Neural cell (in vitro differentiated cells): ENCODE data around the gene KDM2A. TPM values are rescaled to one million over a fixed set of nuclear protein-coding genes. Genes with fewer than 3 reads are reported as not detected.
"Not testable (repeated sequence)": the region's sequence is repeated elsewhere in the genome, so short reads cannot be mapped to it uniquely, and the experiment has no call there.

Source experiments
- H2AFZ ChIP-seq: fragments of 200-600, 300-800 bp; sonication (generic), shearing (Covaris generic); 2 replicates; pipeline ENCODE4 v1.6.0; 2014; ENCODE audit warnings: low read depth, mild to moderate bottlenecking, antibody characterized with exemption, low read length, moderate library complexity
- H3F3A ChIP-seq: fragments of 200-600 bp; shearing (Covaris generic); 2 replicates; pipeline ENCODE4 v1.6.1; 2016; ENCODE audit warnings: mild to moderate bottlenecking, moderate library complexity, mixed read lengths, antibody characterized with exemption, low read length; ENCODE audit not compliant: insufficient read depth, poor library complexity, severe bottlenecking
- H3K27ac ChIP-seq: fragments of 200-600, 300-800 bp; sonication (generic), shearing (Covaris generic); 2 replicates; pipeline ENCODE4 v1.5.1; 2014; ENCODE audit warnings: mild to moderate bottlenecking, low read length, moderate library complexity
- H3K27me3 ChIP-seq: fragments of 300-800, 200-600 bp; sonication (generic), shearing (Covaris generic); 2 replicates; pipeline ENCODE4 v1.6.0; 2014; ENCODE audit warnings: mild to moderate bottlenecking, low read depth, low read length, moderate library complexity; ENCODE audit not compliant: insufficient read depth
- H3K36me3 ChIP-seq: fragments of 300-800, 200-600 bp; sonication (generic), shearing (Covaris generic); 2 replicates; pipeline ENCODE4 v1.5.1; 2014; ENCODE audit warnings: mild to moderate bottlenecking, antibody characterized with exemption, low read length, moderate library complexity; ENCODE audit not compliant: insufficient read depth
- H3K4me2 ChIP-seq: fragments of 300-800, 200-600 bp; sonication (generic), shearing (Covaris generic); 2 replicates; pipeline ENCODE4 v1.6.0; 2014; ENCODE audit warnings: mild to moderate bottlenecking, low read length
- H3K4me3 ChIP-seq: fragments of 300-800, 200-600 bp; sonication (generic), shearing (Covaris generic); 2 replicates; pipeline ENCODE4 v1.5.1; 2014; ENCODE audit warnings: mild to moderate bottlenecking, low read length, moderate library complexity
- H3K79me2 ChIP-seq: fragments of 200-600 bp; shearing (Covaris generic); replicated peaks from 2 replicates; pipeline ENCODE4 v1.6.0; 2014; ENCODE audit warnings: mild to moderate bottlenecking, low read length, moderate library complexity; ENCODE audit not compliant: insufficient read depth
- H3K9ac ChIP-seq: fragments of 300-800, 200-600 bp; sonication (generic), shearing (Covaris generic); 2 replicates; pipeline ENCODE4 v1.6.1; 2016; ENCODE audit warnings: mild to moderate bottlenecking, low read length, mixed read lengths
- H3K9me2 ChIP-seq: fragments of 200-600 bp; shearing (Covaris generic); 2 replicates; pipeline ENCODE4 v1.6.1; 2016; ENCODE audit warnings: mild to moderate bottlenecking, low read length, mixed read lengths; ENCODE audit not compliant: insufficient read depth
- H3K9me3 ChIP-seq: fragments of 200-600, 300-800 bp; sonication (generic), shearing (Covaris generic); 2 replicates; pipeline ENCODE4 v1.6.1; 2016; ENCODE audit warnings: mild to moderate bottlenecking, mixed run types, low read length, moderate library complexity, mixed read lengths
- H4K20me1 ChIP-seq: fragments of 200-600 bp; shearing (Covaris generic); 2 replicates; pipeline ENCODE4 v1.6.1; 2016; ENCODE audit warnings: mild to moderate bottlenecking, mixed run types; ENCODE audit not compliant: insufficient read depth
- CTCF ChIP-seq: fragments of 450-650 bp; IDR thresholded peaks from 2 replicates; pipeline ENCODE4 v1.5.1; 2014; ENCODE audit warnings: antibody characterized with exemption, mild to moderate bottlenecking, moderate library complexity; ENCODE audit not compliant: poor library complexity, severe bottlenecking
- EP300 ChIP-seq: fragments of 450-650 bp; conservative IDR thresholded peaks from 2 replicates; pipeline ENCODE4 v1.6.1; 2014; ENCODE audit warnings: antibody characterized with exemption, mild to moderate bottlenecking, moderate library complexity; ENCODE audit not compliant: poor library complexity, severe bottlenecking
- MXI1 ChIP-seq: fragments of 450-650 bp; conservative IDR thresholded peaks from 2 replicates; pipeline ENCODE4 v1.6.1; 2014; ENCODE audit warnings: antibody characterized with exemption, mild to moderate bottlenecking; ENCODE audit not compliant: poor library complexity, severe bottlenecking
- POLR2AphosphoS5 ChIP-seq: IDR thresholded peaks from 2 replicates; pipeline ENCODE4 v1.6.1; 2012
- REST ChIP-seq: IDR thresholded peaks from 2 replicates; pipeline ENCODE4 v1.6.1; 2012; ENCODE audit warnings: borderline replicate concordance
- SMC3 ChIP-seq: fragments of 450-650 bp; conservative IDR thresholded peaks from 2 replicates; pipeline ENCODE4 v1.6.1; 2014; ENCODE audit warnings: antibody characterized with exemption, mild to moderate bottlenecking, moderate library complexity; ENCODE audit not compliant: poor library complexity
- TAF1 ChIP-seq: IDR thresholded peaks from 2 replicates; pipeline ENCODE4 v1.6.1; 2012; ENCODE audit warnings: low read depth
- polyA plus RNA-seq: library from polyadenylated mRNA; depleted of rRNA; stranded (reverse); fragments of >200 nt; gene quantifications from 2 replicates; pipeline ENCODE4 v1.2.3, GENCODE V29; 2014

The KDM2A gene
- polyA plus RNA-seq, 1 donor from 2014 or later = 12.4 TPM

- no peak overlapping the region for H3K4me2 ChIP-seq
- H3K9me3 ChIP-seq = no peaks in the 10 kb centered on the region
- no peak overlapping the region for H3K4me3 ChIP-seq
- peaks cover 46% of the 10 kb centered on the region for H3K79me2 ChIP-seq
- no peaks in the 10 kb centered on the region for H3K27me3 ChIP-seq
- no peaks in the 10 kb centered on the region for H3K36me3 ChIP-seq
- H3K9ac ChIP-seq = no peak overlapping the region
- no peaks in the 10 kb centered on the region for H3F3A ChIP-seq
- TF ChIP-seq REST (no peak), SMC3 (no peak), CTCF (no peak), EP300 (no peak), TAF1 (no peak)
- H3K27ac ChIP-seq = no peak overlapping the region
- no peaks in the 10 kb centered on the region for H4K20me1 ChIP-seq
- no peaks in the 10 kb centered on the region for H3K9me2 ChIP-seq
- no peak overlapping the region for H2AFZ ChIP-seq
These were observed 48.0 kb downstream of the KDM2A start for GRCh38 chr11:67167091-67167490.

- TF ChIP-seq POLR2AphosphoS5 = no peak
- no peak for TF ChIP-seq MXI1
- Histone ChIP-seq H3K27me3 (no peaks in the 10 kb centered on the region), H2AFZ (no peak overlapping the region), H3K4me2 (no peak overlapping the region), H3K4me3 (no peak overlapping the region), H3K9ac (no peak overlapping the region), H3K79me2 (peaks cover 47% of the 10 kb centered on the region), H3K27ac (no peak overlapping the region), H3K36me3 (no peaks in the 10 kb centered on the region), H3K9me2 (no peaks in the 10 kb centered on the region), H3F3A (no peaks in the 10 kb centered on the region), H4K20me1 (no peaks in the 10 kb centered on the region), H3K9me3 (no peaks in the 10 kb centered on the region)
These were observed 48.7 kb downstream of the KDM2A start for GRCh38 chr11:67167719-67168118.

GRCh38 chr11:67168911-67169310 lies 49.8 kb downstream of the KDM2A start:
- H3K27ac ChIP-seq, H3K27me3 ChIP-seq, H3K4me2 ChIP-seq, H3K36me3 ChIP-seq, H3K9me3 ChIP-seq, H2AFZ ChIP-seq, H3F3A ChIP-seq, H3K4me3 ChIP-seq, H3K9ac ChIP-seq, H4K20me1 ChIP-seq, H3K9me2 ChIP-seq: not testable (repeated sequence)
- H3K79me2 ChIP-seq = peaks cover 50% of the 10 kb centered on the region
